ENCODE results near the gene SPTBN1.

DNA sequence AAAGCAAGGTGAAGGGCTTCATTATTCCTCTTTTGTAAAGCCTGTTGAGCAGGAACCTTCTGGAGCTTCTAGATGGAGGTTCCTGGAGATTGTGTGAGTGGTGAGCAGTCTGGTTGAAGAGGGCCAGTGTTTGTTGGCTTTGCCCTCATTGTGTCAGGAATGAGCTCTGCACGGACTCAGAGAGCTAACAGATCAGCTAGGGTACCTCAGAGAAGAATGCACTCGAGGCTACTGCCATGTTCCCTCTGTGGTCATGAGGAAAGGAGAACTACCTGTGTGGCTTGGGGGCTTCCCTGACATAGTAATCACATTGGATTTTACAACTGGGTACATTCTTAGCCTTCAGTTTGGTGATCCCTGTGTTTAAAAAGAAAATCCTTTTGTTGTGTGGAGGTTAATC is 46.6 kb downstream of the SPTBN1 start:
- TF ChIP-seq TARDBP (IDR thresholded peaks at IDR 0.05) (no peak), ELF4 (IDR thresholded peaks at IDR 0.05) (no peak), LEF1 (IDR thresholded peaks at IDR 0.05; ENCODE audit: borderline replicate concordance) (no peak), FOXK2 (IDR thresholded peaks at IDR 0.05) (no peak), SP1 (IDR thresholded peaks at IDR 0.05) (no peak)
- TF ChIP-seq, protein P1, sequence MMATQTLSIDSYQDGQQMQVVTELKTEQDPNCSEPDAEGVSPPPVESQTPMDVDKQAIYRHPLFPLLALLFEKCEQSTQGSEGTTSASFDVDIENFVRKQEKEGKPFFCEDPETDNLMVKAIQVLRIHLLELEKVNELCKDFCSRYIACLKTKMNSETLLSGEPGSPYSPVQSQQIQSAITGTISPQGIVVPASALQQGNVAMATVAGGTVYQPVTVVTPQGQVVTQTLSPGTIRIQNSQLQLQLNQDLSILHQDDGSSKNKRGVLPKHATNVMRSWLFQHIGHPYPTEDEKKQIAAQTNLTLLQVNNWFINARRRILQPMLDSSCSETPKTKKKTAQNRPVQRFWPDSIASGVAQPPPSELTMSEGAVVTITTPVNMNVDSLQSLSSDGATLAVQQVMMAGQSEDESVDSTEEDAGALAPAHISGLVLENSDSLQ (IDR thresholded peaks at IDR 0.05): no peak

Data from HEK293T (cell line).